Caki2 (cell line): ENCODE measurements around the gene OSBPL10. TPM values are rescaled to one million over a fixed set of nuclear protein-coding genes. Genes with fewer than 3 reads are reported as not detected.
A peak's percentile ranks its signal among the peaks of the same experiment; 100 is the strongest.

Source experiments
- DNase-seq: peaks from one replicate; pipeline ENCODE4 v3.0.0-alpha.2; 2015; ENCODE audit warnings: low read depth
- in situ Hi-C: cut with HindIII; loops from 2 replicates; pipeline ENCODE4 v1.10.0; 2016; ENCODE audit warnings: low sequenced_read_pairs, low pct_unique_long_range_greater_than_20kb, mixed read lengths
- total RNA-seq: library from RNA; depleted of rRNA; stranded (reverse); fragments of >200 nt; shearing (Covaris generic); gene quantifications from 2 replicates; pipeline ENCODE4 v1.2.3, GENCODE V29; 2014; ENCODE audit warnings: low replicate concordance

OSBPL10 gene
- total RNA-seq, 1 experiment from 2014 or later, result 74.7 TPM

DNA sequence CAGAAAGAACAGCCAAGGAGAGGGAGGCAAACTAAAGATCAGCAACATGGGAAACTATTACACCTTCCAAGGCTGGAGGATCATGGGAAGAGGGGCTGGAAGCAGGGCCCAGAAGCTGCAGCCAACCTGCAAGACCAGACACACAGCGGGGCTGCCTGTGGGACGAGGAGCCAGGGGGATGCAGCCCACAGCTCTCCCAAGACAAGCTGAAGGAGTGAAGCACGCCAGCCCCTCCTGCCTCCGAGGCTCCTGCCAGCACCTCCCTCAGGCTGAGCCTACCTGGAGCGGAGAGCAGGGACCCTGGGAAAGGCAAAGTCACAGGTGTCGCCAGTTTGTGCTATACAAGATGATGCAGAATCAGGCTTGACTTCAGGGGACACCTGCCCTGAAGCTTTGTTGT, 133.3 kb downstream of the OSBPL10 start:
- in situ Hi-C loops, result no loop called here
- no peak for DNase-seq

- DNase-seq, result no peak
- in situ Hi-C loops, result no loop called here
Observed at GRCh38 chr3:31841515-31841914, 139.5 kb downstream of the OSBPL10 start.

DNA sequence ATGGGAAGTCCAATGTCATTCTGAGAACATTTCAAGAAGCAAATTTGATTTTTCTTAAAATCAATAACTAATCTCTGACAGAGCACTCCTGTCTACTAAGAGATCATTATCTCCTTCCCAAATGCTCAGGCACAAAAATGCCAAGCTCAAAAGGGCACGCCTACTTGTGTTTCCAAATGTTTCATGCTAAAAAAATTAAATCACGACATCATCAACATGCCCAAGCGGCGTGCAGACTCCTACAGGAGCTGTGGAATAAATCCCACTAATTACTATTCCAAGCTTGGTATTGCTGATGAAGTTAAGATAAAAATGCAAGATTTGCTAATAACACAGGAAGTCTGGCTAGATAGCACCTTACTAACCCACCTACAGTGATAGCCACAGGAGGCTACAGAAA, 140.8 kb downstream of the OSBPL10 start:
- no peak for DNase-seq
- in situ Hi-C loops, result no loop called here

- in situ Hi-C loops, result no loop called here
- no peak for DNase-seq
Observed at GRCh38 chr3:31839144-31839917, 141.7 kb downstream of the OSBPL10 start.

GRCh38 chr3:31836131-31837075, 144.7 kb downstream of the OSBPL10 start:
- in situ Hi-C loops, result no loop called here
- no peak for DNase-seq

GRCh38 chr3:31833391-31834190, 147.5 kb downstream of the OSBPL10 start:
- DNase-seq, result no peak

GRCh38 chr3:31832551-31832950, 148.5 kb downstream of the OSBPL10 start:
- in situ Hi-C loops, result no loop called here
- DNase-seq, result no peak

More at GRCh38 chr3:31833391-31834190, 147.5 kb downstream of the OSBPL10 start:
- in situ Hi-C loops, result no loop called here

DNA sequence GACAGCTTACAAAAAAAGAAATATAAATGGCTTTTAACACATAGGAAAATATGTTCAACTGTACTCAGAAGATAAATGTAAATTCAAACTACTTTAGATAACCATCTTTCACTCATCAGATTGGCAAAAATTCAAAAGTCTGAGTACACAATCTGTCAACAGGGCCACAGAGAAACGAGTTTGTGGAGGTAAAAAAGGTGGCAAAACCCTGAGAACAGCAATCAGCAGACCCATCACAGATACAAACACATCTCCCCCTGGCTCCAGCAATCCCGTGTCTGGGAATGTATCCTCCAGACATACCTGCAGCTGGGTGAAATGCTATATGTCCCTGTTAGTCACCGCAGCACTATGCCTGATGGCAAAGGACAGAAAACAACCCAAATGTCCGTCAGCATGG, 149.5 kb downstream of the OSBPL10 start:
- in situ Hi-C loops, result no loop called here
- DNase-seq, result no peak

- in situ Hi-C loops, result no loop called here
- no peak for DNase-seq
Observed at GRCh38 chr3:31829826-31830426, 151.1 kb downstream of the OSBPL10 start.

- DNase-seq, result no peak
- in situ Hi-C loops, result no loop called here
Observed at GRCh38 chr3:31829010-31829409, 152.1 kb downstream of the OSBPL10 start.

- DNase-seq, result no peak
- in situ Hi-C loops, result no loop called here
Observed at GRCh38 chr3:31828007-31828406, 153.1 kb downstream of the OSBPL10 start.

GRCh38 chr3:31823184-31823583, 157.9 kb downstream of the OSBPL10 start:
- DNase-seq, result no peak
- in situ Hi-C loops, result no loop called here

DNA sequence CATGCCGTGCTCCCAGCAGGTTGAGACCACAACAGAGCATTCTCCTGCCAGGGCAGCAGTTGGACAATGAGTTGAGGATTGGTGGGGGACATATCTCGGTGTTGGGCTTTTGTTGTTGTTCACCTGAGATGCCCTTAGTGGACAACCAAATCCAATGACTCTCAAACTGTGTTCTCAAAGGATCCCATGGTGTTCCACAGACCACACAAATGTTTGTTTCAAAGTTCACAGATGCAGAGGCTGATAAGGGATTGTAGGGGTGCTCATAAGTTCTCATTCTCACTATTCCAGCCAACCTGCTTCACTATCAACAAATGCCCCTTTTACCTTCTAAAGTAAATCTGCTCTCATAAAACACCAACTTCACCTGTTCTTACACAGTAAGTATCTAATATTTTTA, 159.9 kb downstream of the OSBPL10 start:
- DNase-seq, result no peak
- in situ Hi-C loops, result no loop called here

DNA sequence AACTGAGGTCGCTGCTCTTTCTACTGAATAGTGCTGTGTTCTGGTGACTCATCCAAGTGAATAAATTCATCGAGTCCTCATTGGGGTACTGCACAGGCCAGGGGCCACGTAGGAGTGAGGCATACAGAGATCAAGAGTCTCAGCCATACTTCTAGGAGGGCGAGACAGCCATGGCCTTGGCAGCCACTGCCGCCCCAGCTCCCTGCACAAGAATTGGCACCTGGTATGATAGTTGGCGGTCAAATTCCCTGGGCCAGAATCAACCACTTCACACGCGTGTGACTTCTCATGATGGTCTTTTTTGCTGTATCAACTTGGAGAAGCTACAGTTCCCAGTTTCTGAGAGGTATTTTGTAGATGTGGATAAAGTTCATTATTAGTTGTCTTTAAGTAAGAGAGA, 161.6 kb downstream of the OSBPL10 start:
- no peak for DNase-seq
- in situ Hi-C loops, result no loop called here

- in situ Hi-C loops, result no loop called here
- no peak for DNase-seq
Observed at GRCh38 chr3:31817411-31817966, 163.6 kb downstream of the OSBPL10 start.

GRCh38 chr3:31815631-31816440, 165.2 kb downstream of the OSBPL10 start:
- no peak for DNase-seq
- in situ Hi-C loops, result no loop called here

DNA sequence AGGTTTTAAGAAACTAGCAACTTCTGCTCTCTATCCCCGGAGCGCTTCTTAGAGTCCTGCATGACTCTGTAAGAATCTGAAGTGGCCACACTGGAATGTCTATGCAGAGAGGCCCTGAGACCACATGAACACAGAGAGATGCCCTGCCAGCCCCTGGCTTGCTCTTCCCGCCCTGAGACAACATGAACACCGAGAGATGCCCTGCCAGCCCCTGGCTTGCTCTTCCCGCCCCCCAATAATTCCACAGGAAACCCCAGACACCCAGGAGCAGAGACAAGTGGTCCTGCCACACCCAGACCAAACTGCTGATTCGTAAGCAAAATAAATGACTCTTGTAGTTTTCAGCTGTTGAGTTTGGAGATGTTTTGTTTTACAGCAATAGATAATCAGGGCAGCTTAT, 166.1 kb downstream of the OSBPL10 start:
- in situ Hi-C loops, result no loop called here
- DNase-seq, result peak; percentile 49
